Caco-2 (cell line): ENCODE data around the gene KCNAB1. TPM values are rescaled to one million over a fixed set of nuclear protein-coding genes. Genes with fewer than 3 reads are reported as not detected.

Experiments
- BruUV-seq: library from RNA; stranded (reverse); fragments of 400-500 nt; replicated peaks from 2 replicates; lab custom pipeline; 2021; lab: Mats Ljungman, UMichigan
- CTCF ChIA-PET: fragments of 300-600 bp; sonication (Branson Sonifier 250); formaldehyde crosslinking; loops from one replicate; lab custom pipeline; 2022; ENCODE audit warnings: antibody characterized with exemption; lab: Charles Lee
- POLR2A ChIA-PET: fragments of 300-600 bp; sonication (Branson Sonifier 250); formaldehyde crosslinking; loops from one replicate; lab custom pipeline; 2022; ENCODE audit warnings: antibody characterized with exemption; lab: Charles Lee
- DNase-seq, 2 experiments: peaks; one replicate each; pipeline versions ENCODE4 v3.0.0 to v3.0.0-alpha.2; 2020 to 2022
- H3K27me3 ChIP-seq: replicated peaks from 2 replicates; pipeline ENCODE4 v1.6.0; 2011; ENCODE audit warnings: low read length; ENCODE audit not compliant: control insufficient read depth, insufficient read depth
- H3K36me3 ChIP-seq: 2 replicates; pipeline ENCODE4 v1.5.1; 2011; ENCODE audit warnings: low read length; ENCODE audit not compliant: control insufficient read depth, insufficient read depth
- H3K4me1 ChIP-seq: fragments of 250-450 bp; sonication (Bioruptor Pico); 2 replicates; pipeline ENCODE4 v1.5.1; 2020; ENCODE audit warnings: mild to moderate bottlenecking
- H3K4me3 ChIP-seq: 2 replicates; pipeline ENCODE4 v1.5.1; 2011; ENCODE audit warnings: low read depth, mild to moderate bottlenecking, control low read depth, low read length
- H3K9me3 ChIP-seq: fragments of 250-450 bp; sonication (Bioruptor Pico); 2 replicates; pipeline ENCODE4 v1.5.1; 2020; ENCODE audit warnings: mild to moderate bottlenecking, moderate library complexity
- H3K27ac Mint-ChIP-seq: one replicate; pipeline ENCODE4 v1.8.0; 2022; ENCODE audit warnings: mixed read lengths; ENCODE audit not compliant: unreplicated experiment
- H3K27me3 Mint-ChIP-seq: one replicate; pipeline ENCODE4 v1.8.0; 2022; ENCODE audit warnings: mixed read lengths; ENCODE audit not compliant: insufficient read depth, unreplicated experiment
- H3K36me3 Mint-ChIP-seq: one replicate; pipeline ENCODE4 v1.8.0; 2022; ENCODE audit warnings: mild to moderate bottlenecking, mixed read lengths; ENCODE audit not compliant: insufficient read depth, unreplicated experiment
- H3K4me1 Mint-ChIP-seq: one replicate; pipeline ENCODE4 v1.8.0; 2022; ENCODE audit warnings: low read depth, mixed read lengths; ENCODE audit not compliant: unreplicated experiment
- H3K4me3 Mint-ChIP-seq: one replicate; pipeline ENCODE4 v1.8.0; 2022; ENCODE audit warnings: mild to moderate bottlenecking, moderate library complexity, mixed read lengths; ENCODE audit not compliant: unreplicated experiment
- H3K9me3 Mint-ChIP-seq: one replicate; pipeline ENCODE4 v1.8.0; 2022; ENCODE audit warnings: mixed read lengths; ENCODE audit not compliant: unreplicated experiment
- CTCF ChIP-seq, 2 experiments: fragments of 200-600 bp in 1 of 2; IDR thresholded peaks; 1 replicate in 1 of 2; 2 replicates in 1 of 2; pipeline versions ENCODE4 v1.5.1 to v1.8.0; 2011 to 2022; ENCODE audit warnings: antibody characterized with exemption in 1 of 2, control low read depth in 1 of 2, inconsistent platforms in 1 of 2, low read depth in 1 of 2, low read length in 1 of 2, mild to moderate bottlenecking in 1 of 2, moderate library complexity in 1 of 2; ENCODE audit not compliant: insufficient read depth in 1 of 2, severe bottlenecking in 1 of 2, unreplicated experiment in 1 of 2
- intact Hi-C: fragments of 100-400 bp; cut with micrococcal nuclease; formaldehyde crosslinking; loops from one replicate; pipeline ENCODE4 v1.10.0; 2022; ENCODE audit not compliant: unreplicated experiment
- total RNA-seq: library from RNA; stranded (reverse); gene quantifications from 2 replicates; pipeline ENCODE4 v1.2.3, GENCODE V29; 2022

The KCNAB1 gene
- total RNA-seq, 1 experiment from 2014 or later = 0.14 TPM

DNA sequence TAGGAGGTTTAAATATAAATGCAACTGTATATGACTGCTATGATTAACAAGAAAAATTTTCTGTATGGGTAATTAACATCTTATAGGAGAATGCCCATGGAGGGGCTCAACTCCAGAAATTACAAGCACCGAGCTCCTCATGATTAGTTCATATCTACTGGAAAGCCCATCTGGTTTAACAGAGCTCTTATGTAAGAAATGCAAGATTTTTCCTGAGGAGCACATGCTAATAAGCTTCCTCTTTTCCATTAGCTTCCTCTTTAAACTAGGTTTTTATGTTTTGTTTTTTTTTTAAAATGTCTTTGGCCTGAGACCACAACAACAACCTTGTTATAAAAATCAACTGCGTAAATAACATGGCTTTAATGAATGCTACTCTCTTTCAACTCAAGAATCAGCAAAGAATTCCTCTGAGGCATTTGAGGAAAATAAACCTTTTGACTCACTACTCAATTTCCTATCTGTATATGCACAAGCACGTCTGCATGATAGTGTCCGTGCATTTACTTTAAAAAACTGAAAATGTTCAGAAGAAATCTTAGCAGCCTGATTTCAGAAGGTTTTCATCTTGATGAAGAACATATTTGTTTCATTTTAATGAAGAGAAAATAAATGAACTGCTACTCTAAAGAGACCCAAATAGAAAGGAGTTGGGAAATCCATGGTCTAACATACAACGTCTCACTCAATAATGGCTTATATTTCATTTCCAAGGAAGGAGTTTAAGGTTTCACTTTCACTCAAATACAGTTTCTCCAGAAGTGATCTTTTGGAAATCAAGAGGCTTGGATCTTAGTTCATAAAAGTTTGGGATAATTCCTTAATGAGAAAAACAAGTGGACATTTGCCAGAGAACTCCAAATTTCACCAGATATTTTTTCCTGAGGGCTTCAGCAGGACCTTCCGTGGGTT lies 180.8 kb downstream of the KCNAB1 start:
- BruUV-seq = no TSS peak
- ChIA-PET POLR2A (no interaction called here), CTCF (no interaction called here)
- Mint-ChIP-seq H3K4me1 (no peaks in the 10 kb centered on the region), H3K36me3 (no peaks in the 10 kb centered on the region), H3K9me3 (no peaks in the 10 kb centered on the region), H3K4me3 (no peak overlapping the region), H3K27ac (no peak overlapping the region), H3K27me3 (peaks cover 3% of the 10 kb centered on the region)
- Histone ChIP-seq H3K9me3 (no peaks in the 10 kb centered on the region), H3K4me1 (no peaks in the 10 kb centered on the region), H3K27me3 (peaks cover under 1% of the 10 kb centered on the region; the same call in 1 of the 2 replicates), H3K4me3 (no peak overlapping the region), H3K36me3 (no peaks in the 10 kb centered on the region)
- intact Hi-C loops = no loop called here
- no peak for DNase-seq
- TF ChIP-seq CTCF (IDR thresholded peaks at IDR 0.05; ENCODE audit: insufficient read depth in 1 of 2, low read depth in 1 of 2, low read length in 1 of 2, severe bottlenecking in 1 of 2, unreplicated experiment in 1 of 2) = no peak

- Mint-ChIP-seq H3K4me3 (no peak overlapping the region), H3K36me3 (no peaks in the 10 kb centered on the region), H3K27ac (no peak overlapping the region), H3K27me3 (peaks cover 11% of the 10 kb centered on the region), H3K4me1 (no peaks in the 10 kb centered on the region), H3K9me3 (no peaks in the 10 kb centered on the region)
- H3K9me3 ChIP-seq = no peaks in the 10 kb centered on the region
- no peak overlapping the region for H3K4me3 ChIP-seq
- ChIA-PET CTCF (no interaction called here), POLR2A (no interaction called here)
- DNase-seq = no peak
- H3K4me1 ChIP-seq = no peaks in the 10 kb centered on the region
- BruUV-seq = no TSS peak
- H3K36me3 ChIP-seq = no peaks in the 10 kb centered on the region
- intact Hi-C loops = no loop called here
- no peak for TF ChIP-seq CTCF (IDR thresholded peaks at IDR 0.05; ENCODE audit: insufficient read depth in 1 of 2, low read depth in 1 of 2, low read length in 1 of 2, severe bottlenecking in 1 of 2, unreplicated experiment in 1 of 2)
- H3K27me3 ChIP-seq = peaks cover 1% of the 10 kb centered on the region; the same call in 1 of the 2 replicates
These were observed 182.8 kb downstream of the KCNAB1 start for GRCh38 chr3:156303001-156303707.

GRCh38 chr3:156304406-156304805 lies 184.0 kb downstream of the KCNAB1 start:
- BruUV-seq = no TSS peak
- H3K4me3 ChIP-seq = no peak overlapping the region
- H3K27me3 Mint-ChIP-seq = peaks cover 11% of the 10 kb centered on the region
- intact Hi-C loops = no loop called here
- POLR2A ChIA-PET = no interaction called here
- no peaks in the 10 kb centered on the region for H3K4me1 Mint-ChIP-seq
- H3K9me3 ChIP-seq = no peaks in the 10 kb centered on the region
- no peak overlapping the region for H3K27ac Mint-ChIP-seq
- H3K36me3 Mint-ChIP-seq = no peaks in the 10 kb centered on the region
- DNase-seq = no peak
- H3K9me3 Mint-ChIP-seq = no peaks in the 10 kb centered on the region
- CTCF ChIA-PET = no interaction called here
- no peaks in the 10 kb centered on the region for H3K4me1 ChIP-seq
- H3K36me3 ChIP-seq = no peaks in the 10 kb centered on the region
- no peak for TF ChIP-seq CTCF (IDR thresholded peaks at IDR 0.05; ENCODE audit: insufficient read depth in 1 of 2, low read depth in 1 of 2, low read length in 1 of 2, severe bottlenecking in 1 of 2, unreplicated experiment in 1 of 2)
- peaks cover 1% of the 10 kb centered on the region for H3K27me3 ChIP-seq
- H3K4me3 Mint-ChIP-seq = no peak overlapping the region
